SK-N-SH treated with all-trans-retinoic acid at 6 μM for 48 hours (cell line): ENCODE data around the gene ZNF410.

Experiments
- ATAC-seq: fragments of 200-7000 bp; cut with Tn5 transposase; 3 replicates; pipeline ENCODE4 v1.9.1; 2020; ENCODE audit warnings: mild to moderate bottlenecking, moderate library complexity
- ARNTL ChIP-seq: fragments of 450-650 bp; formaldehyde crosslinking; IDR thresholded peaks from 2 replicates; pipeline ENCODE4 v1.5.0; 2020; ENCODE audit warnings: low read depth, mild to moderate bottlenecking, moderate library complexity, borderline replicate concordance
- BACH2 ChIP-seq: fragments of 250-450 bp; sonication (Bioruptor Pico); IDR thresholded peaks from 2 replicates; pipeline ENCODE4 v1.9.0; 2021; ENCODE audit warnings: mild to moderate bottlenecking, borderline replicate concordance
- CSDC2 ChIP-seq: fragments of 250-450 bp; sonication (Bioruptor Pico); IDR thresholded peaks from 2 replicates; pipeline ENCODE4 v1.5.0; 2020; ENCODE audit warnings: mild to moderate bottlenecking, moderate library complexity
- ESRRG ChIP-seq: fragments of 250-450 bp; sonication (Bioruptor Pico); IDR thresholded peaks from 2 replicates; pipeline ENCODE4 v1.6.1; 2021; ENCODE audit warnings: mild to moderate bottlenecking
- GLIS3 ChIP-seq: fragments of 250-450 bp; sonication (Bioruptor Pico); IDR thresholded peaks from 2 replicates; pipeline ENCODE4 v1.5.0; 2020; ENCODE audit warnings: mild to moderate bottlenecking, moderate library complexity
- ISL1 ChIP-seq: fragments of 250-450 bp; sonication (Bioruptor Pico); IDR thresholded peaks from 2 replicates; pipeline ENCODE4 v2.1.2; 2022; ENCODE audit warnings: mild to moderate bottlenecking, moderate library complexity
- OSR1 ChIP-seq: fragments of 250-450 bp; sonication (Bioruptor Pico); IDR thresholded peaks from 2 replicates; pipeline ENCODE4 v1.8.0; 2022; ENCODE audit warnings: moderate library complexity, mild to moderate bottlenecking, inconsistent platforms
- RARB ChIP-seq: fragments of 250-450 bp; sonication (Bioruptor Pico); IDR thresholded peaks from 2 replicates; pipeline ENCODE4 v1.8.0; 2021; ENCODE audit warnings: mild to moderate bottlenecking, moderate library complexity
- SNAI2 ChIP-seq: fragments of 250-450 bp; sonication (Bioruptor Pico); IDR thresholded peaks from 2 replicates; pipeline ENCODE4 v1.5.0; 2020; ENCODE audit warnings: mild to moderate bottlenecking, moderate library complexity
- TCF4 ChIP-seq: fragments of 250-450 bp; sonication (Bioruptor Pico); IDR thresholded peaks from 2 replicates; pipeline ENCODE4 v1.8.0; 2021; ENCODE audit warnings: mild to moderate bottlenecking, moderate library complexity, borderline replicate concordance
- TOX ChIP-seq: fragments of 250-450 bp; sonication (Bioruptor Pico); IDR thresholded peaks from 2 replicates; pipeline ENCODE4 v1.8.0; 2021; ENCODE audit warnings: mild to moderate bottlenecking, moderate library complexity, borderline replicate concordance
- TSHZ2 ChIP-seq: fragments of 250-450 bp; sonication (Bioruptor Pico); IDR thresholded peaks from 2 replicates; pipeline ENCODE4 v1.5.0; 2020; ENCODE audit warnings: mild to moderate bottlenecking, moderate library complexity
- ZC3H10 ChIP-seq: fragments of 250-450 bp; sonication (Bioruptor Pico); IDR thresholded peaks from 2 replicates; pipeline ENCODE4 v1.5.1; 2021; ENCODE audit warnings: mild to moderate bottlenecking, moderate library complexity
- ZFP30 ChIP-seq: fragments of 450-650 bp; formaldehyde crosslinking; IDR thresholded peaks from 2 replicates; pipeline ENCODE4 v1.5.0; 2022; ENCODE audit warnings: mild to moderate bottlenecking, moderate library complexity
- ZNF565 ChIP-seq: fragments of 450-650 bp; formaldehyde crosslinking; conservative IDR thresholded peaks from 2 replicates; pipeline ENCODE4 v1.5.0; 2020; ENCODE audit warnings: low read depth, mild to moderate bottlenecking, moderate library complexity
- ZNF70 ChIP-seq: fragments of 450-650 bp; formaldehyde crosslinking; IDR thresholded peaks from 2 replicates; pipeline ENCODE4 v1.5.0; 2020; ENCODE audit warnings: mild to moderate bottlenecking, moderate library complexity
- TF ChIP-seq, protein P1 (sequence below): fragments of 250-450 bp; sonication (Bioruptor Pico); IDR thresholded peaks from 2 replicates; pipeline ENCODE4 v1.8.0; 2021; ENCODE audit warnings: low read depth, mild to moderate bottlenecking, moderate library complexity, borderline replicate concordance
- TF ChIP-seq, protein P2 (sequence below): fragments of 250-450 bp; sonication (Bioruptor Pico); IDR thresholded peaks from 2 replicates; pipeline ENCODE4 v1.8.0; 2020; ENCODE audit warnings: mild to moderate bottlenecking, moderate library complexity, borderline replicate concordance
- TF ChIP-seq, protein P3 (sequence below): fragments of 250-450 bp; sonication (Bioruptor Pico); IDR thresholded peaks from 2 replicates; pipeline ENCODE4 v1.5.1; 2020; ENCODE audit warnings: low read depth, mild to moderate bottlenecking, moderate library complexity

ZNF410 gene

GRCh38 chr14:73973497-73973896, 86.8 kb downstream of the ZNF410 start:
- no peak for ATAC-seq
- no peak for TF ChIP-seq SNAI2 (CRISPR knock-in tag)
- no peak for TF ChIP-seq ISL1
- TF ChIP-seq ZC3H10 (CRISPR knock-in tag): no peak
- no peak for TF ChIP-seq ZFP30 (CRISPR knock-in tag)
- TF ChIP-seq ESRRG (CRISPR knock-in tag): no peak
- TF ChIP-seq TOX (CRISPR knock-in tag): no peak

- no peak for TF ChIP-seq ZC3H10 (CRISPR knock-in tag)
- TF ChIP-seq ESRRG (CRISPR knock-in tag): no peak
- TF ChIP-seq RARB (CRISPR knock-in tag): no peak
- no peak for TF ChIP-seq ARNTL (CRISPR knock-in tag)
- TF ChIP-seq BACH2 (CRISPR knock-in tag): no peak
- TF ChIP-seq, protein P1, sequence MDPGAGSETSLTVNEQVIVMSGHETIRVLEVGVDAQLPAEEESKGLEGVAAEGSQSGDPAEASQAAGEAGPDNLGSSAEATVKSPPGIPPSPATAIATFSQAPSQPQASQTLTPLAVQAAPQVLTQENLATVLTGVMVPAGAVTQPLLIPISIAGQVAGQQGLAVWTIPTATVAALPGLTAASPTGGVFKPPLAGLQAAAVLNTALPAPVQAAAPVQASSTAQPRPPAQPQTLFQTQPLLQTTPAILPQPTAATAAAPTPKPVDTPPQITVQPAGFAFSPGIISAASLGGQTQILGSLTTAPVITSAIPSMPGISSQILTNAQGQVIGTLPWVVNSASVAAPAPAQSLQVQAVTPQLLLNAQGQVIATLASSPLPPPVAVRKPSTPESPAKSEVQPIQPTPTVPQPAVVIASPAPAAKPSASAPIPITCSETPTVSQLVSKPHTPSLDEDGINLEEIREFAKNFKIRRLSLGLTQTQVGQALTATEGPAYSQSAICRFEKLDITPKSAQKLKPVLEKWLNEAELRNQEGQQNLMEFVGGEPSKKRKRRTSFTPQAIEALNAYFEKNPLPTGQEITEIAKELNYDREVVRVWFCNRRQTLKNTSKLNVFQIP (CRISPR knock-in tag): no peak
- TF ChIP-seq, protein P2, sequence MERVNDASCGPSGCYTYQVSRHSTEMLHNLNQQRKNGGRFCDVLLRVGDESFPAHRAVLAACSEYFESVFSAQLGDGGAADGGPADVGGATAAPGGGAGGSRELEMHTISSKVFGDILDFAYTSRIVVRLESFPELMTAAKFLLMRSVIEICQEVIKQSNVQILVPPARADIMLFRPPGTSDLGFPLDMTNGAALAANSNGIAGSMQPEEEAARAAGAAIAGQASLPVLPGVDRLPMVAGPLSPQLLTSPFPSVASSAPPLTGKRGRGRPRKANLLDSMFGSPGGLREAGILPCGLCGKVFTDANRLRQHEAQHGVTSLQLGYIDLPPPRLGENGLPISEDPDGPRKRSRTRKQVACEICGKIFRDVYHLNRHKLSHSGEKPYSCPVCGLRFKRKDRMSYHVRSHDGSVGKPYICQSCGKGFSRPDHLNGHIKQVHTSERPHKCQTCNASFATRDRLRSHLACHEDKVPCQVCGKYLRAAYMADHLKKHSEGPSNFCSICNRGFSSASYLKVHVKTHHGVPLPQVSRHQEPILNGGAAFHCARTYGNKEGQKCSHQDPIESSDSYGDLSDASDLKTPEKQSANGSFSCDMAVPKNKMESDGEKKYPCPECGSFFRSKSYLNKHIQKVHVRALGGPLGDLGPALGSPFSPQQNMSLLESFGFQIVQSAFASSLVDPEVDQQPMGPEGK: no peak
- TF ChIP-seq ZNF70: no peak
- TF ChIP-seq ZNF565: no peak
- TF ChIP-seq TSHZ2 (CRISPR knock-in tag): no peak
- TF ChIP-seq OSR1 (CRISPR knock-in tag): no peak
- TF ChIP-seq TCF4: no peak
- no peak for TF ChIP-seq ISL1
- no peak for TF ChIP-seq GLIS3 (CRISPR knock-in tag)
- TF ChIP-seq ZFP30 (CRISPR knock-in tag): no peak
Observed at GRCh38 chr14:73976125-73976524, 89.5 kb downstream of the ZNF410 start.

GRCh38 chr14:73977896-73978295, 91.2 kb downstream of the ZNF410 start:
- ATAC-seq: no peak
- TF ChIP-seq TSHZ2 (CRISPR knock-in tag) (no peak), ZNF565 (no peak), OSR1 (CRISPR knock-in tag) (no peak), TCF4 (no peak), TOX (CRISPR knock-in tag) (no peak), CSDC2 (no peak), RARB (CRISPR knock-in tag) (no peak), ZFP30 (CRISPR knock-in tag) (no peak), ZC3H10 (CRISPR knock-in tag) (no peak)
- TF ChIP-seq, protein P3, sequence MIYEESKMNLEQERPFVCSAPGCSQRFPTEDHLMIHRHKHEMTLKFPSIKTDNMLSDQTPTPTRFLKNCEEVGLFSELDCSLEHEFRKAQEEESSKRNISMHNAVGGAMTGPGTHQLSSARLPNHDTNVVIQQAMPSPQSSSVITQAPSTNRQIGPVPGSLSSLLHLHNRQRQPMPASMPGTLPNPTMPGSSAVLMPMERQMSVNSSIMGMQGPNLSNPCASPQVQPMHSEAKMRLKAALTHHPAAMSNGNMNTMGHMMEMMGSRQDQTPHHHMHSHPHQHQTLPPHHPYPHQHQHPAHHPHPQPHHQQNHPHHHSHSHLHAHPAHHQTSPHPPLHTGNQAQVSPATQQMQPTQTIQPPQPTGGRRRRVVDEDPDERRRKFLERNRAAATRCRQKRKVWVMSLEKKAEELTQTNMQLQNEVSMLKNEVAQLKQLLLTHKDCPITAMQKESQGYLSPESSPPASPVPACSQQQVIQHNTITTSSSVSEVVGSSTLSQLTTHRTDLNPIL: no peak

More at GRCh38 chr14:73976125-73976524, 89.5 kb downstream of the ZNF410 start:
- no peak for ATAC-seq
